Skin epidermis (tissue), 12 donors: ENCODE measurements around the gene SPIB.

Source experiments
- H3K27ac ChIP-seq, 21 experiments: fragments of 200-600 bp; sonication (generic) in 11 of 21; one replicate each; pipeline ENCODE4 v1.5.0; 2020; ENCODE audit warnings: mild to moderate bottlenecking in 3 of 21, inconsistent platforms in 2 of 21, moderate library complexity in 2 of 21
- H3K4me3 ChIP-seq, 7 experiments: fragments of 200-600 bp; sonication (generic) in 2 of 7; one replicate each; pipeline ENCODE4 v1.5.0; 2020; ENCODE audit warnings: inconsistent platforms in 2 of 7, mild to moderate bottlenecking in 2 of 7, moderate library complexity in 1 of 7

The SPIB gene

DNA sequence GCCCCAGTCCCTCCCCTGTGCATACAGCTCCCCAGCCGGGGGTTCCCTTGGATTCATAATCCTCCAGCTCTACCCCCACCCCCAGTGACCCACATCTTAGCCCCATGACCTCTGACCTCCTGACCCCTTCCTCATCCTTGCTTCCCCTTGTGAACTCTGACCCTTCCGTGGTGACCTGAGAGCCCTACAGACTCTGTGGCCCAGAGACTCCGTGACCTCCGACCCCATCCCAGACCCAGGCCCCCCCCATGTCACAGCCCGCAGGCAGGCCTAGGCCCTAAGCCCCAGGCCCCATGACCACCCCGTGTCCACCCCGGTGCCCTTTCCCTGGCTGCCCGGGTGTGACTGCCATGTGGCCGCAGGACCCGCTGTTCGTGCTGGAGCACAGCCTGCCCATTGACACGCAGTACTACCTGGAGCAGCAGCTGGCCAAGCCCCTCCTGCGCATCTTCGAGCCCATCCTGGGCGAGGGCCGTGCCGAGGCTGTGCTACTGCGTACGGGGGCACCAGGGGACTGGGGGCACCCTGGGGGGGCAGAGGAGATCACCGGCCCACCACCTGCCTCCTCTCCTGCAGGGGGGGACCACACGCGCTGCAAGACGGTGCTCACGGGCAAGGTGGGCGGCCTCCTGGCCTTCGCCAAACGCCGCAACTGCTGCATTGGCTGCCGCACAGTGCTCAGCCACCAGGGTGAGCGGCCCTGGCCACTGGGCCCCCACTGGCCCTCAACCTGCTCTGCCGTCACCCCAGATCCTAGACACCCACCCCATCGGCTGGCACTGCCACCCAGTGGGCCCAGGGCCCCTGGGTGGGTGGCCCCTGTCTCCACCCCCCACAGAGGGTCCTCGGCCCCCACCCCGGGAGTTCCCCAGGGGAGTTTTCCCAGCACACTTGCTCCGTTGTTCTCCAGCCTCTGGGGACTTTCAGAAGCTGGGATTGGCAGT, 2.4 kb upstream of the SPIB start:
- Histone ChIP-seq H3K27ac (peak overlapping the region in 1 of 21 experiments; percentile 28), H3K4me3 (no peak overlapping the region)

DNA sequence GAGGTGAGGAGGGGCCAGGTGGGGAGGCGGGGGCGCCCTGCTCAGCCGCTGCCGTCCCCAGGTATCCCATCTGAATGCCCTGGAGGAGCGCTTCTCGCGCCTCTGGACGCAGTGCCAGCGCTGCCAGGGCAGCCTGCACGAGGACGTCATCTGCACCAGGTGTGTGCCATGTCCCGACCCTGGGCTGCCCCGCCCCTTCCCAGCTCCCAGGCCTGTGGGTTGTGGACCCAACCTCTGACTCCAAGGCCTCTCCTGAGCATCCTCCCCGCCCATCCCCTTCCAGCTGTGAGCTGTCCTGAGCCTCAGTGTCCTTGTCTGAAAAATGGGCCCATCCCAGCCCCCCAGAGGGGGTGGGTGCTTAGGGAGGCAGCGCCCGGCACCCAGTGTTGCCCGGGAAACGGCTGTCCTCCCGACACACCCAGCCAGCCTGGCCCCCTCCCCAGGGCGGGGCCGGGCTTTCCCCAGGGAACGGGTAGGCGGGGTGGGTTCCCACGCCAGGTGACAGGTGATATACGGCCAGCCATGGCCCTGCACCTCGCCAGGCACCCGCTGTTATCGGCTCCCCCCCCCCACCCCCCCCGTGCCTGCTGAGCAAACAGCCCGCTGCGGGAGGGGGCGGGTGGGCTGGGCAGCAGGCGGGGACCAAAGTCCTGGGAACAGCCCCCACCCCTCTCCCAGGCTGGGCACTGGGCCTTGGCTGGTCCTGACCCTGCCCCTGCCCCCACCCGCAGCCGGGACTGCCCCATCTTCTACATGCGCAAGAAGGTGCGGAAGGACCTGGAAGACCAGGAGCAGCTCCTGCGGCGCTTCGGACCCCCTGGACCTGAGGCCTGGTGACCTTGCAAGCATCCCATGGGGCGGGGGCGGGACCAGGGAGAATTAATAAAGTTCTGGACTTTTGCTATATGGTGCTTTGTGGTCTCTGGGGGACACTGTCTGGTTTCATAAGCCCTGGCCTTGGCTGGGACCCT, 1.3 kb upstream of the SPIB start:
- Histone ChIP-seq H3K4me3 (no peak overlapping the region), H3K27ac (peak overlapping the region in 1 of 21 experiments; percentile 28)

DNA sequence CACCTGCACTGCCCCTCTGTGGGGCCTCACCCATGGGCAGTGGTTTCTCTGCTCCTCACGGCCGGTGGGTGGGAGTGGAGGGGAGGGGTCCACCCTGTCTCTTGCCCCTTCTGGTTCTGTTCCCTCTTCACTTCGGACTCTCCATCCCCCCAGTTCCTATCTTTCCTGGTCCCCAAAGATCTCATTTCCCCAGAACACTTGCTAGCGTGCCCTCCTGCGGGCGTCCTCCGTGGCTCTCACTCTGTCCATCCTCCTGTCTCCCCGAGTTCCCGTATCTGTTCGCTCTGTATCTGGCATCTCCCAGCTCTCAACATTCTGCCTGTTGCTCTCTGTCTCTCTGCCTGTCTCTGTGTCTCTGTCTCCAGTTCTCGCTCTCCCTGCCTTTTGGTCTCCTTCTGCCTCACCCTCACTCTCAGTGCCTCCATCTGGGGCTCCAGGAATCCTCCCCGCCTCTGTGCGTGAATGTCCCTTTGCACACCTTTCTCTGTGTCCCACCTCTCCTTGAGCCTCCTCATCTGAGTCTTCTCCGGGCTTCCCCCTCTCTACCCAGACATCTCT, 363 bp downstream of the SPIB start:
- Histone ChIP-seq H3K27ac (peak overlapping the region in 2 of 21 experiments; percentile 28 to 42), H3K4me3 (peak overlapping the region in 1 of 7 experiments; percentile 19)

- Histone ChIP-seq H3K4me3 (peak overlapping the region in 1 of 7 experiments; percentile 22), H3K27ac (peak overlapping the region in 2 of 21 experiments; percentile 28 to 29)
Observed at GRCh38 chr19:50419580-50420035, 870 bp downstream of the SPIB start.

GRCh38 chr19:50420127-50420526, 1.4 kb downstream of the SPIB start:
- Histone ChIP-seq H3K27ac (peak overlapping the region in 1 of 21 experiments; percentile 28), H3K4me3 (peak overlapping the region in 1 of 7 experiments; percentile 22)

GRCh38 chr19:50420808-50421207, 2.1 kb downstream of the SPIB start:
- H3K27ac ChIP-seq = no peak overlapping the region
- no peak overlapping the region for H3K4me3 ChIP-seq

DNA sequence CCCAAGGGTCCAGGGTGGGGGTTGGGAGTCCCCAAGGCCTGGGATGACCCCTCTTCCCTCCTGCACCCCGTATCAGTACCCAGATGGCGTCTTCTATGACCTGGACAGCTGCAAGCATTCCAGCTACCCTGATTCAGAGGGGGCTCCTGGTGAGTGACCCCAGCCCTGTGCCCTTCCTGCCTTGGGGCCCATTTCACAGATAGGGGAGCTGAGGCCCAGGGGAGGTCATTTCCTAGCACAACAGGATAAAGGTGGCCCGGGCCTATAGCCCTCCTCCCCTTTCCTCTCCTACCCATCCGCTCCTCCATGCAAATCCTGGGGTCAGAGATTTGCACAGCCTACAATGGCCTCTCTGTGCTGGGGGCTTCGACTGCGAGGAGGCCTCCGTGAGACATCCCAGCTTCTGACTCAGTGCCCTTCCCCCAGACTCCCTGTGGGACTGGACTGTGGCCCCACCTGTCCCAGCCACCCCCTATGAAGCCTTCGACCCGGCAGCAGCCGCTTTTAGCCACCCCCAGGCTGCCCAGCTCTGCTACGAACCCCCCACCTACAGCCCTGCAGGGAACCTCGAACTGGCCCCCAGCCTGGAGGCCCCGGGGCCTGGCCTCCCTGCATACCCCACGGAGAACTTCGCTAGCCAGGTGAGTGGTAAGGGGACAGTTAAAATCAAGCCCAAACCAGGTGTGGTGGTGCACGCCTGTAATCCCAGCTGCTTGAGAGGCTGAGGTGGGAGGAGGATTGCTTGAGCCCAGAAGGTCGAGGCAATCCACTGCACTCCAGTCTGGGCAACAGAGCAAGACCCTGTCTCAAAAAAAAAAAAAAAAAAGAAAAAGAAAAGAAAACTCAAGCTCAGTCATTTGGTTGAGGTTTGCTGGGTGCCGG, 3.9 kb downstream of the SPIB start:
- Histone ChIP-seq H3K4me3 (no peak overlapping the region), H3K27ac (no peak overlapping the region)

DNA sequence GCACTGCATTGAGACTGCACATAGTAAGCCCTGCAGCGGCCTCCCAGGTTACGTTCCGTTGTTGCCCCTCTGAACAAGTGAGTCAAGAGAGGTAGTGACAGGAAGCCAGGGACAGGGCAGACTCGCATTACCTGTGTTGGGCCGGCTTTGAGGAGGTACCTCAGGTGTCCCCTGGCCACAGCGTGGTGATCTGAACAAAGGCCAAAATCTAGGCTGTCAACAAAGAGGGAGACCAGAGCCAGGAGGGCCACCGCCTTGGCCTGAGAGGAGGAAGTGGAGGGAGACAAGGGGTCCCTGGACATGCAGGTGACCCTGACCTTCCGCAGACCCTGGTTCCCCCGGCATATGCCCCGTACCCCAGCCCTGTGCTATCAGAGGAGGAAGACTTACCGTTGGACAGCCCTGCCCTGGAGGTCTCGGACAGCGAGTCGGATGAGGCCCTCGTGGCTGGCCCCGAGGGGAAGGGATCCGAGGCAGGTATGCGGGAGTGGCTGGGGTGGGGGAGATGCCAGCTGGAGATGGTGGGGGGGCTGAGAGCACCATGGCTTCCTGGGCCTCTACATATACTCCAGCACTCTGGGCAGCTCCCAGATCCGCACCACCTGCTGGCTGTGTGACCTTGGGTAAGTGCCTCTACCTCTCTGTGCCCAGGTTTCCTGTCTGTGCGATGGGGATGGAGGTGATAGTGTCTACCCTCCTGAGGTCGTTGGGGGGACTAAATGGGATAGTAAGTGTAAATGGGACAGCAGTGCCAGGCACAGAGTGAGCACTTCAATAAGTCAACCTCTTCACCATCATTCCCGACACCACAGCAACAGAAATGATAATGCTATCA, 4.8 kb downstream of the SPIB start:
- no peak overlapping the region for H3K27ac ChIP-seq
- no peak overlapping the region for H3K4me3 ChIP-seq

DNA sequence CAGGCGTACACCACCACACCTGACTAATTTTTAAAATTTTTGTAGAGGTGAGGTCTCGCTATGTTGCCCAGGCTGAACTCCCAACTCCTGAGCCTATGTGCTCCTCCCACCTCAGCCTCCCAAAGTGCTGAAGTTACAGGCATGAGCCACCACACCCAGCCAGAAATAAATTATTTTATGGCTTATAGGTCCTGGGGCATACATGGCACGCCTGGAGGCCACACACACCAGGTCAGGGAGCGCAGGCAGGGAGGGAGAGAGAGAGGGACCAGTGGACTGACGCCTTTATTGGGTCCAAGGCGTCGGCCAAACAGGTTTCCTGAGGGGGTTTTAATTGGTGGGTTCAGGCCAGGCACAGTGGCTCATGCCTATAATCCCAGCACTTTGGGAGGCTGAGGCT, 6.8 kb downstream of the SPIB start:
- Histone ChIP-seq H3K27ac (no peak overlapping the region), H3K4me3 (no peak overlapping the region)

GRCh38 chr19:50427318-50427925, 8.7 kb downstream of the SPIB start:
- Histone ChIP-seq H3K27ac (peak overlapping the region in 10 of 21 experiments; percentile 15 to 79 (median 63)), H3K4me3 (peak overlapping the region in 5 of 7 experiments; percentile 2 to 37 (median 22))

GRCh38 chr19:50427997-50428425, 9.3 kb downstream of the SPIB start:
- H3K4me3 ChIP-seq = peak overlapping the region in 5 of 7 experiments; percentile 2 to 37 (median 22)
- peak overlapping the region in 15 of 21 experiments; percentile 15 to 79 (median 62) for H3K27ac ChIP-seq

- no peak overlapping the region for H3K4me3 ChIP-seq
- peak overlapping the region in 1 of 21 experiments; percentile 56 for H3K27ac ChIP-seq
Observed at GRCh38 chr19:50428772-50429463, 10.2 kb downstream of the SPIB start.

DNA sequence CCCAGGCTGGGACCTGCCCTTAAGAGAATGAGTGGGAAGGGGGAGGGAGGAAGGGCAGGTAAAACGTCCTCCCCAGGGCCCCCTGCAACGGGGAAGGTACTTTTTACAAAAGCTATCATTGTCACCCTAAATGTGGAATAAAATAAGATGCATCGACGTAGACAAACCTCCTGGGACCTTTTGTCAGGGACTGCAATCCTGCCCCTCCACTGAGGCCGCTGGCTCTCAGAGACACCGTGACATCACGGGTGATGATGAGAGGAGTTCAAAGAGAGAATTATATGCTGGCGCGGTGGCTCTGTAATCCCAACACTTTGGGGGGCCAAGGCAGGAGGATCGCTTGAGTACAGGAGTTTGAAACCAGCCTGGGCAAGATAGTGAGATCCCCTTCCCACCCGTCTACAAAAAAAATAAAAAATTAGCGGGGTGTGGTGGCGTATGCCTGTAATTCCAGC, 12.2 kb downstream of the SPIB start:
- Histone ChIP-seq H3K4me3 (peak overlapping the region in 6 of 7 experiments; percentile 51 to 79 (median 61)), H3K27ac (peak overlapping the region in 18 of 21 experiments; percentile 67 to 94 (median 82))

DNA sequence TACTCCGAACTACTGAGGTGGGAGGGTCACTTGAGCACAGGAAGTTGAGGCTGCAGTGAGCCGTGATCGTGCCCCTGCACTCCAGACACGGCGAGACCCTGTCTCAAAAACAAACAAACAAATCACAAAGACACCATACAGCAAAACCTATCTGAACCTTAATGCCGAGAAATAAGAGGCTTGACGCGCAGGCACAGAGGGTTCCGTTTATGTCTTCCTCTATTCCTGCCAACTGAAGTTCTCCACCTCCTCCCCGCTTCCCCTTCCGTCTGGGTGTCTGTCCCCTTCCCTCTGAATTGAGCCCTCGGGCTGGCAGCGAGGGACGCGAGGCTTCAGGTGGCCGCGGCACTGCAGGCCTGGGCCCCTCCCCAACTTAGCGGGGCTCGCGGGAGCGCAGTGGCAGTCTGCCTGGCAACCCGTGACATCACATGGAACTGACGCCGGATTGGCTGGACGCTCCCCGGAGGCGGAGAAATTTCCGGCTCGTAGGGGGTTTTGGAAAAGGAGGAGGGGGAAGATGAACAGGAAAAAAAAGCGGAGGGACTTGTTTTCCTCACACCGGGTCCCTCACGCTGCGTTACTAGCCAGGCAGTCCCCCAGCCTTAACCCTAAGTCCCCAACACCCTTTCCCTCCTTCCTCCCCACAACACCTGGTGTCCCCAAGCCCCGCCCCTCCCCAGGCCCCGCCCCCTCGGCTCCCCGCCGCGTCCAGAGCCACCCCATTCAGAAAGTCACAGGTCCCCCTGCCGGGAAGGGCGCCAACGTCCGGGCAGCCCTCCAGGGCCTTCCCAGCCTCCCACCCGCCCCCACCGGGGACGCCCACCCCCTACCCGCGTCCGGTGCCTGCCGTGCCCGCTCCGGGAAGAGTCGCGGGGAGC, 12.8 kb downstream of the SPIB start:
- Histone ChIP-seq H3K4me3 (peak overlapping the region; percentile 51 to 79 (median 61)), H3K27ac (peak overlapping the region; percentile 50 to 94 (median 78))

DNA sequence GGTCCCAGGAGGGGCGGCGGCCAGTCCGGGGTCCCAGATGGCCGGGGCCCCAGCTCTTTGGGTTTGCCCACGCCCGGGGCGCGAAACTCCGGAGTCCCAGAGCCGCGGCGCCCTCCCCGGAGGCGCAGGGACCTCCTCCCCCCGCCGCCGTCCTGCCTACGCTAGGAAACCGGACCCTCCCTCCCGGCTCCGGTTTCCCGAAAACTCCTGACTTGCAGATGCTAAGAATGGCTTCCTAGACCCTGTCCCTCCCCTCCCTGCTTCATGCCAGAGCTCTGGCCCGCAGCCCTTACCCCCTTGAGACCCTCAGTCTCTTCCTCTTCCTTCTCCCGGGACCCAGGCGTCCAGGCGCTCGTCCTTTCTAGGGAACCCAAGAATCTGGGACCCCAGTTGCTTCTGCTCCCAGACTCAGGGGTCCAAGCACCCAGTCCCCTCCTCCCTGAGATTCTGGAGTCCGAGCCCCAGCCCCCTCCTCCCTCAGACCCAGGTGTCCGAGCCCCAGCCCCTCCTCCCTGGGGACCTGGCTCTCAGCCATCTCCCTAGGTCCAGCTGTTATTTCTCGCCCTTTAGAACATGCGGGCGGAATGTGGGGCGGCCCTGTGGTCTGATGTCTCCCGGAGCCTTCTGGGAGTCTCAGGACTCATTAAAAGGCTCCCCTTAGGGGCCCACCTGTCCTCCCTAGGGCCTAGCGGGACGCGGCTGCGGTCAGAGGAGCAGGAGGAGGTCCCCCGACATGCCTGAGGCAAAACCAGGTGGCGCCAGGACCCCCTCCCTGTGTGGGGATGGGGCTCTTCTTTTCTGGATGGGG, 13.7 kb downstream of the SPIB start, which contains the start of gene MYBPC2:
Gene MYBPC2, plus strand, starts transcription at position 672 of the 808 bp plus-strand sequence. Its CDS starts 62 bp downstream, at position 734.
- H3K4me3 ChIP-seq = peak within 1 kb of the TSS; percentile 51 to 79 (median 61)
- peak within 1 kb of the TSS; percentile 50 to 94 (median 78) for H3K27ac ChIP-seq
